Fibroblast of villous mesenchyme (primary cell): ENCODE measurements around the gene ASGR1. TPM values are rescaled to one million over a fixed set of nuclear protein-coding genes. Genes with fewer than 3 reads are reported as not detected.
"Not testable (repeated sequence)": the region's sequence is repeated elsewhere in the genome, so short reads cannot be mapped to it uniquely, and the experiment has no call there.

Experiments used
- DNase-seq: peaks from one replicate; pipeline ENCODE4 v3.0.0-alpha.2; 2010; ENCODE audit warnings: low read depth
- H3K4me3 ChIP-seq: 2 replicates; pipeline ENCODE4 v1.5.1; 2011; ENCODE audit warnings: low read depth, mild to moderate bottlenecking, low read length
- CTCF ChIP-seq: IDR thresholded peaks from 2 replicates; pipeline ENCODE4 v1.5.1; 2012; ENCODE audit warnings: low read depth, mild to moderate bottlenecking, low read length; ENCODE audit not compliant: insufficient read depth
- total RNA-seq: library from RNA; depleted of rRNA; stranded (reverse); fragments of >200 nt; gene quantifications from 2 replicates; pipeline ENCODE4 v1.2.3, GENCODE V29; 2012

Gene ASGR1
- total RNA-seq, 1 donor: 0.43 TPM

DNA sequence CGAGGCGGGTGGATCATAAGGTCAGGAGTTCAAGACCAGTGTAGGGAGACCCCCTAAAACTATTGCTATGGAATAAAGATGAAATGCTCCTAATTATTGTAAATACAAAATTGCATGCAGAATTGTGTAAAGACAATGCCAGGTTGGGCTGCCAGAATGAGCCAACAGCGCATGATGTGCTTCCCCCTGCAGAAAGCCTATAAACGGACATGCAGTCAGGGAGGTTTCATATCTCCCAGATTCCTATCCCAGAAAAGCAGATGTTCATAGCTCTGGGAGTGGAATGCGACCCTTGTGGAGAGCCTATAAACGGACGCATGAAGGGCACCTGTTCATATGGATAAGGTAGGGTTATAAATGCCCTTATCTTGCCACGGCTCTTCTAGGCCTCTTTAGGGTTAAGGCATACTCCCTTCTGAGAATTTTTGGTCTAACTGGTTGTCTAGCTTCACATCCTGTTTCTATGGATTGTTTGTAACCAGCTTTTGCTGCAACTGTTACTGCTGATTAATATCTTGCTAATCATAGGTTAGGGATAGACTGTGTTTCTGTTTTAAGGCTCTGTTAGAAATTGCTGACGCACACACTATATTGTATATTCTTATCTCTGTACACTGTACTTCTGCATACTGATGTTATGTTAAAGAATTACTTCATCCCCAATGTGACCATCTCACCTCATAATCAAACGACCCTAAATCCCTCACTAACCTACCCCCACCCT, 10.2 kb downstream of the ASGR1 start:
- not testable (repeated sequence) for H3K4me3 ChIP-seq, DNase-seq

DNA sequence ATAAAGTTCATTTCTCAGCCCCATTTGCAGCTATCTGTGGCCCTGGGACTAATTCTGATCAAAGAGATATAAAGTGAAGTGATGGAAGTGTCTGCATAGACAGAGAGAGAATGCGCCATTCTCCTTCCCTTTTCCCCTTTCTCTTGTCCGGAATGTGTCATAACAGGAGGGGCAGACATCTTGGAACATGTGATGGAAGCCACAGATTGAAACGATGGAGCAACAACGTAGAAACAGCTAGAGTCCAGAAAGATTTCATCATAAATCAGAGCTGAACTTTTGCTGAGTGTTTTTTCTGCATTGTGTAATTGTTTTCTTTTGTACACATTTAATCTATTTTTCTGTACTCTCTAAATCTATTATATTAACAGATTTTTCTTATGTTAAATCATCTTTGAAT, 11.3 kb downstream of the ASGR1 start:
- H3K4me3 ChIP-seq: no peak overlapping the region
- no peak for TF ChIP-seq CTCF
- DNase-seq: peak; percentile 58

DNA sequence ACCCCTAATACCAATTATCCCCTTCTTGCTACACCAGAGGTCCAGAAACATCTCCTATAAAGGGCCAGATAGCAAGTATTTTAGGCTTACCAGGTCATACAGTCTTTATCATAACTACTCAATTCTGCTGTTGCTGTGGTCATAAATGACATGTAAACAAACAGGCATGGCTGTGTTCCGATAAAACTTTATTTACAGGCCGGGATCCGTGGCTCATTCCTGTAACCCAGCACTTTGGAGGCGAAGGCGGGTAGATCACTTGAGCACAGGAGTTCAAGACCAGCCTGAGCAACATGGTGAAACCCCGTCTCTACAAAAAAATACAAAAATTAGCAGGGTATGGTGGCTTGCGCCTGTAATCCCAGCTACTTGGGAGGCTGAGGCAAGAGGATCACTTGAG, 12.3 kb downstream of the ASGR1 start:
- no peak for DNase-seq
- TF ChIP-seq CTCF: no peak
- no peak overlapping the region for H3K4me3 ChIP-seq

- not testable (repeated sequence) for DNase-seq, H3K4me3 ChIP-seq
Measured at GRCh38 chr17:7159571-7159970, 19.6 kb downstream of the ASGR1 start.

DNA sequence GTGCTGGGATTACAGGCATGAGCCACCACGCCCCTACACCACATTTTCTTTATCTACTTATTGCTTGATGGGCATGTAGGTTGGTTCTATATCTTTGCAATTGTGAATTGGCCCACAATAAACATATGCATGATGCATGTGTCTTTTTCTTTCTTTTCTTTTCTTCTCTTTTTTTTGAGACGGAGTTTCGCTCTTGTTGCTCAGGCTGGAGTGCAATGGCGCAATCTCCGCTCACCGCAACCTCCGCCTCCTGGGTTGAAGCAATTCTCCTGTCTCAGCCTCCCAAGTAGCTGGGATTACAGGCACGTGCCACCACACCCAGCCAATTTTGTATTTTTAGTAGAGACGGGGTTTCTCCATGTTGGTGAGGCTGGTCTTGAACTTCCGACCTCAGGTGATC, 20.7 kb downstream of the ASGR1 start:
- DNase-seq, H3K4me3 ChIP-seq: not testable (repeated sequence)

DNA sequence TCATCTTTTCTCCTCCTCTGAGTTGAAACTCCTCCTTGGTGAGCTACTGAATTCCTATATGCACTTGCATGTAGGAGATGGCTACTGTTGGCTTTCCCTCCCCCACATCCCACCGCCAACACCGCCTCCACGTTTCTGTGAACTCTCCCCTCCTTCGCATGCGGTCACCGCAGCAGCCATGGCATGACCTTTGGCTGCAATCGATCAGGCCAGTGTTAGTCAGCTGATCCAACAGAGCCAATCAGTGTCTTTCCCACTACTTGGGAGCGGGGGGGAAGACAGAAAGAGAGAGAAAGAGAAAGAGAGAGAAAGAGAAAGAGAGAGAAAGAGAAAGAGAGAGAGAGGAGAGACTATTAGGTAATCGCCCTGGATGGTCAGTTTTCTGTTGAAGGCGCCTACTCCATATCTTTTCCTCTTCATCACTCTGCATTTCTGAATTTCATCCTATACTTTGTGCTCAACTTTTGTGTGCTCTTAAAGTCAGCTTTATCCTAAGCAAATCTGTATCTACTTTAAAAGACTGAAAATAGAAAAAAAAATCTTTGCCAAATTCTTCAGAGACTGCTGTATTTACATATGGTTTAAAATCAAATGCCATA, 22.7 kb downstream of the ASGR1 start:
- DNase-seq: no peak
- TF ChIP-seq CTCF: no peak

GRCh38 chr17:7147772-7148171, 31.4 kb downstream of the ASGR1 start:
- no peak overlapping the region for H3K4me3 ChIP-seq
- TF ChIP-seq CTCF: no peak
- no peak for DNase-seq

More for the DNA sequence above, 22.7 kb downstream of the ASGR1 start:
- no peak overlapping the region for H3K4me3 ChIP-seq

GRCh38 chr17:7146115-7146514, 33.1 kb downstream of the ASGR1 start:
- no peak for DNase-seq
- no peak overlapping the region for H3K4me3 ChIP-seq
- TF ChIP-seq CTCF: no peak
